ENCODE data around the gene SOX6.
"Not testable (repeated sequence)": the region's sequence is repeated elsewhere in the genome, so short reads cannot be mapped to it uniquely, and the experiment has no call there.

The SOX6 gene

DNA sequence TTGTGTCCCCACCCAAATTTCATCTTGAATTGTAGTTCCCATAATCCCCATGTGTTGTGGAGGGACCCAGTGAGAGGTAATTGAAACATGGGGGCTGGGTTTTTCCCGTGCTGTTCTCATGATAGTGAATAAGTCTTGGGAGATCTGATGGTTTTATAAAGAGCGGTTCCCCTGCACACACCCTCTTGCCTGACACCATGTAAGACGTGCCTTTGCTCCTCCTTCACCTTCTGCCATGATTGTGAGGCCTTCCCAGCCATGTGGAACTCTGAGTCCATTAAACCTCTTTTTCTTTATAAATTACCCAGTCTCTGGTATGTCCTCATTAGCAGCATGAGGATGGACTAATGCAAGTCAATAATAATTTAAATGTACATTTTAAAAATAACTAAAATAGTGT, 289.1 kb downstream of the SOX6 start:
- H3K27ac ChIP-seq (replicated peaks; ENCODE audit: low read length); H4K91ac ChIP-seq (ENCODE audit: low read depth, low read length, poor library complexity); H3K23ac ChIP-seq (ENCODE audit: low read depth, low read length, poor library complexity); H3K9me3 ChIP-seq (replicated peaks in 1 of 2; ENCODE audit: control insufficient read depth in 2 of 2, insufficient read depth in 1 of 2, low read depth in 1 of 2, low read length in 2 of 2); H3K27me3 ChIP-seq (ENCODE audit: control insufficient read depth in 3 of 3, insufficient read depth in 3 of 3, low read depth in 1 of 3, low read length in 3 of 3); H3K4me3 ChIP-seq (ENCODE audit: low read length in 2 of 2); H3K18ac ChIP-seq (ENCODE audit: low read length); H2BK12ac ChIP-seq (ENCODE audit: low read length); DNase-seq (ENCODE audit: low spot score); H2BK5ac ChIP-seq (ENCODE audit: low read length); H2AFZ ChIP-seq (ENCODE audit: low read length); H3K14ac ChIP-seq (ENCODE audit: low read length); H3K79me1 ChIP-seq (ENCODE audit: low read depth, low read length); H2AK5ac ChIP-seq (ENCODE audit: low read depth, low read length); H3K9ac ChIP-seq (ENCODE audit: low read depth, low read length, poor library complexity); H2BK15ac ChIP-seq (ENCODE audit: low read length); H3K4me1 ChIP-seq (ENCODE audit: control insufficient read depth in 2 of 2, insufficient read depth in 1 of 2, low read depth in 1 of 2, low read length in 2 of 2); H3K36me3 ChIP-seq (replicated peaks in 1 of 2; ENCODE audit: control insufficient read depth in 2 of 2, insufficient read depth in 2 of 2, low read length in 2 of 2); H2BK120ac ChIP-seq (ENCODE audit: low read depth, low read length); H3K4ac ChIP-seq (ENCODE audit: low read length); H3K4me2 ChIP-seq (ENCODE audit: insufficient read depth, low read length, poor library complexity, severe bottlenecking); H4K8ac ChIP-seq (ENCODE audit: low read depth, low read length): not testable (repeated sequence)
- WGBS, 2 donors (ENCODE audit: extremely low coverage in 2 of 2, insufficient read length in 2 of 2, insufficient replicate concordance in 1 of 2) = no CpG with 5 or more reads among the region's 3 CpGs

DNA sequence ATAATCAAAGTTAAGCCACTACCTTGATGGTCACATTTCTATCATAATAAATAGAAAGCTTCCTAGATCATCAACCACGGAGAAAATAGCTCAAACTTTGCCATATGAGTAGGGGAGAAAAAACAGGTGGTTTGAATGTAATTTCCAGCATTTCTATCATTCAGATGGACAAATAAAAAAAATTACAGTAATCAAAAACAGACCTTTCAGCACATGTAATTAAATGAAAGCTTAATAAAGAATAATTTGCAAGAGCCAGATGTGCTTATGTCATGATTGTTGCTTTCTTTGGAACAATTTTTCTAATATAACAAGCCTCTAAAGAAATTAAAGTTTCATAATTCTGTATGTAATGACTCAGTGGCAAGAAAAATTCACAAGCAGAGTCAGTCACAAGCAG, 297.0 kb downstream of the SOX6 start:
- Histone ChIP-seq H3K4me2 (ENCODE audit: insufficient read depth, low read length, poor library complexity, severe bottlenecking) (no peak overlapping the region), H2BK12ac (ENCODE audit: low read length) (no peak overlapping the region), H3K14ac (ENCODE audit: low read length) (no peak overlapping the region), H2AFZ (ENCODE audit: low read length) (no peak overlapping the region), H2BK120ac (ENCODE audit: low read depth, low read length) (no peak overlapping the region), H3K23ac (ENCODE audit: low read depth, low read length, poor library complexity) (no peak overlapping the region), H3K36me3 (replicated peaks in 1 of 2; ENCODE audit: control insufficient read depth in 2 of 2, insufficient read depth in 2 of 2, low read length in 2 of 2) (no peaks in the 10 kb centered on the region), H3K79me1 (ENCODE audit: low read depth, low read length) (no peaks in the 10 kb centered on the region), H2BK15ac (ENCODE audit: low read length) (no peak overlapping the region), H3K4ac (ENCODE audit: low read length) (no peak overlapping the region), H3K4me1 (ENCODE audit: control insufficient read depth in 2 of 2, insufficient read depth in 1 of 2, low read depth in 1 of 2, low read length in 2 of 2) (no peaks in the 10 kb centered on the region), H4K91ac (ENCODE audit: low read depth, low read length, poor library complexity) (no peak overlapping the region), H3K18ac (ENCODE audit: low read length) (no peak overlapping the region), H3K9ac (ENCODE audit: low read depth, low read length, poor library complexity) (no peak overlapping the region), H3K9me3 (replicated peaks in 1 of 2; ENCODE audit: control insufficient read depth in 2 of 2, insufficient read depth in 1 of 2, low read depth in 1 of 2, low read length in 2 of 2) (no peaks in the 10 kb centered on the region), H3K4me3 (ENCODE audit: low read length in 2 of 2) (no peak overlapping the region), H2BK5ac (ENCODE audit: low read length) (no peak overlapping the region), H4K8ac (ENCODE audit: low read depth, low read length) (no peak overlapping the region), H3K27me3 (ENCODE audit: control insufficient read depth in 3 of 3, insufficient read depth in 3 of 3, low read depth in 1 of 3, low read length in 3 of 3) (no peaks in the 10 kb centered on the region), H3K27ac (replicated peaks; ENCODE audit: low read length) (no peak overlapping the region), H2AK5ac (ENCODE audit: low read depth, low read length) (no peak overlapping the region)
- WGBS, 2 donors (ENCODE audit: extremely low coverage in 2 of 2, insufficient read length in 2 of 2, insufficient replicate concordance in 1 of 2) = no CpG with 5 or more reads among the region's 1 CpG
- DNase-seq (ENCODE audit: low spot score) = no peak

DNA sequence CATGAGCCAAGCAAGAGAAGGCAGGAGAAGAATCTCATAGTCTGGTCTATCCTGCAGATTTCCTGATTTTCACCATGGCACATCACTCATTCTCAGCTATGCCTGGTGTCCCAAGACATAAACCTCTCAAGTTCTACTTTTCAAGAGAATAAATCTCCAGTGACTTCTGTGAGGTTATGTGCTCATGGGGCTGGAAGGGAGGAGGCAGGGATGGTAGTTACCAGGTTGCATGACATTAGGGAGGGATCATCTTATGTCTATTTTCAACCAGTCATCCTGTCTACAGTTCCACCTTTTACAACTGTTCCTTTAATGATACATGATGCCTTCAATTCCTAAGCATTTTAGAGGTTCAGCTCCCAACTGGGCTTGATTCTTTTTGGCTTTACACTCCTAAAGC, 297.7 kb downstream of the SOX6 start:
- no peak overlapping the region for H3K18ac ChIP-seq (ENCODE audit: low read length)
- H2AK5ac ChIP-seq (ENCODE audit: low read depth, low read length) = no peak overlapping the region
- no peak overlapping the region for H4K8ac ChIP-seq (ENCODE audit: low read depth, low read length)
- H3K9ac ChIP-seq (ENCODE audit: low read depth, low read length, poor library complexity) = no peak overlapping the region
- H3K4me3 ChIP-seq (ENCODE audit: low read length in 2 of 2) = no peak overlapping the region
- H2BK5ac ChIP-seq (ENCODE audit: low read length) = no peak overlapping the region
- H3K14ac ChIP-seq (ENCODE audit: low read length) = no peak overlapping the region
- DNase-seq (ENCODE audit: low spot score) = no peak
- H3K4me2 ChIP-seq (ENCODE audit: insufficient read depth, low read length, poor library complexity, severe bottlenecking) = no peak overlapping the region
- no peaks in the 10 kb centered on the region for H3K36me3 ChIP-seq (replicated peaks in 1 of 2; ENCODE audit: control insufficient read depth in 2 of 2, insufficient read depth in 2 of 2, low read length in 2 of 2)
- no peak overlapping the region for H3K4ac ChIP-seq (ENCODE audit: low read length)
- no peak overlapping the region for H3K23ac ChIP-seq (ENCODE audit: low read depth, low read length, poor library complexity)
- H3K9me3 ChIP-seq (replicated peaks in 1 of 2; ENCODE audit: control insufficient read depth in 2 of 2, insufficient read depth in 1 of 2, low read depth in 1 of 2, low read length in 2 of 2) = no peaks in the 10 kb centered on the region
- no peaks in the 10 kb centered on the region for H3K27me3 ChIP-seq (ENCODE audit: control insufficient read depth in 3 of 3, insufficient read depth in 3 of 3, low read depth in 1 of 3, low read length in 3 of 3)
- no peak overlapping the region for H2AFZ ChIP-seq (ENCODE audit: low read length)
- no peak overlapping the region for H2BK15ac ChIP-seq (ENCODE audit: low read length)
- no peak overlapping the region for H4K91ac ChIP-seq (ENCODE audit: low read depth, low read length, poor library complexity)
- no peak overlapping the region for H2BK120ac ChIP-seq (ENCODE audit: low read depth, low read length)
- no peak overlapping the region for H2BK12ac ChIP-seq (ENCODE audit: low read length)
- no peak overlapping the region for H3K27ac ChIP-seq (replicated peaks; ENCODE audit: low read length)
- no peaks in the 10 kb centered on the region for H3K79me1 ChIP-seq (ENCODE audit: low read depth, low read length)
- no peaks in the 10 kb centered on the region for H3K4me1 ChIP-seq (ENCODE audit: control insufficient read depth in 2 of 2, insufficient read depth in 1 of 2, low read depth in 1 of 2, low read length in 2 of 2)

DNA sequence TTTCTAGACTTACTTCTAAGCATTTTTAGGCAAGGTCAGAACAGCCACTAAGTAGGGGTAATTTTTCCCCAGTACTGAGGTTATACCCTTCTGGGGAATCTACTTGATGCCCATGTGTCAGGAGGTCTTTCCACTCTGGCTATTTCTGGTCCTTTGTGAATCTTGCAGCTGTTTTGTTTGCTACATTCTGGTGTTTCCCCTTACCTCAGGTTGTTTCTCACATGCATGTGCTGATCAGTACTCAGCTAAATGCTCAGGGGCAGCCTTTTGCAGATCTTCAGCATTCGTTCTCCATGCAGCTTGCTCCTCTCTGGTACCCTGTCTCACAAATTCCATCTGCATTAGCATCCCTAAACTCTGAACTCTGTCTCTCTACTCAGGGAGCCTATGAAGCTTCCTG, 303.6 kb downstream of the SOX6 start:
- Histone ChIP-seq H2BK15ac (ENCODE audit: low read length) (no peak overlapping the region), H2BK120ac (ENCODE audit: low read depth, low read length) (no peak overlapping the region), H4K8ac (ENCODE audit: low read depth, low read length) (no peak overlapping the region), H3K4me1 (ENCODE audit: control insufficient read depth in 2 of 2, insufficient read depth in 1 of 2, low read depth in 1 of 2, low read length in 2 of 2) (peaks cover 0 to 2% of the 10 kb centered on the region in 2 donors), H3K27ac (replicated peaks; ENCODE audit: low read length) (no peak overlapping the region), H3K23ac (ENCODE audit: low read depth, low read length, poor library complexity) (no peak overlapping the region), H2BK5ac (ENCODE audit: low read length) (no peak overlapping the region), H3K4me3 (ENCODE audit: low read length in 2 of 2) (no peak overlapping the region), H3K27me3 (ENCODE audit: control insufficient read depth in 3 of 3, insufficient read depth in 3 of 3, low read depth in 1 of 3, low read length in 3 of 3) (no peaks in the 10 kb centered on the region), H3K4ac (ENCODE audit: low read length) (no peak overlapping the region), H2BK12ac (ENCODE audit: low read length) (no peak overlapping the region), H3K9me3 (replicated peaks in 1 of 2; ENCODE audit: control insufficient read depth in 2 of 2, insufficient read depth in 1 of 2, low read depth in 1 of 2, low read length in 2 of 2) (peaks cover 0 to 1% of the 10 kb centered on the region in 2 donors), H3K18ac (ENCODE audit: low read length) (no peak overlapping the region), H3K36me3 (replicated peaks in 1 of 2; ENCODE audit: control insufficient read depth in 2 of 2, insufficient read depth in 2 of 2, low read length in 2 of 2) (peaks cover 0 to 2% of the 10 kb centered on the region in 2 donors), H3K9ac (ENCODE audit: low read depth, low read length, poor library complexity) (no peak overlapping the region), H2AFZ (ENCODE audit: low read length) (no peak overlapping the region), H4K91ac (ENCODE audit: low read depth, low read length, poor library complexity) (no peak overlapping the region), H2AK5ac (ENCODE audit: low read depth, low read length) (no peak overlapping the region), H3K4me2 (ENCODE audit: insufficient read depth, low read length, poor library complexity, severe bottlenecking) (no peak overlapping the region), H3K79me1 (ENCODE audit: low read depth, low read length) (no peaks in the 10 kb centered on the region), H3K14ac (ENCODE audit: low read length) (no peak overlapping the region)
- no CpG with 5 or more reads among the region's 1 CpG for WGBS, 2 donors (ENCODE audit: extremely low coverage in 2 of 2, insufficient read length in 2 of 2, insufficient replicate concordance in 1 of 2)
- DNase-seq (ENCODE audit: low spot score) = no peak

All from neuronal stem cell (in vitro differentiated cells).